DOHH2 (cell line): ENCODE data around the gene PNCK.

Experiments used
- H3F3A ChIP-seq: fragments of 200-600 bp; sonication (generic), shearing (Covaris generic); 2 replicates; pipeline ENCODE4 v1.6.0; 2016; ENCODE audit warnings: antibody characterized with exemption, mild to moderate bottlenecking; ENCODE audit not compliant: control insufficient read depth, insufficient read depth
- H3K27ac ChIP-seq: fragments of 200-600 bp; sonication (generic); 2 replicates; pipeline ENCODE4 v1.5.1; 2014; ENCODE audit warnings: low read depth, mild to moderate bottlenecking, low read length, moderate library complexity
- H3K27me3 ChIP-seq: fragments of 200-600 bp; sonication (generic); 2 replicates; pipeline ENCODE4 v1.6.1; 2014; ENCODE audit warnings: mild to moderate bottlenecking, low read length, mixed read lengths; ENCODE audit not compliant: control insufficient read depth
- H3K36me3 ChIP-seq: fragments of 200-600 bp; sonication (generic); 2 replicates; pipeline ENCODE4 v1.6.1; 2014; ENCODE audit warnings: mild to moderate bottlenecking, low read length, moderate library complexity, mixed read lengths; ENCODE audit not compliant: control insufficient read depth
- H3K4me1 ChIP-seq: fragments of 200-600 bp; sonication (generic); 2 replicates; pipeline ENCODE4 v1.6.1; 2014; ENCODE audit warnings: mild to moderate bottlenecking, low read length, mixed read lengths; ENCODE audit not compliant: control insufficient read depth
- H3K4me2 ChIP-seq: fragments of 200-600 bp; sonication (generic); 2 replicates; pipeline ENCODE4 v1.6.0; 2014; ENCODE audit warnings: mild to moderate bottlenecking, low read length, moderate library complexity
- H3K4me3 ChIP-seq: fragments of 200-600 bp; sonication (generic); 2 replicates; pipeline ENCODE4 v1.5.1; 2014; ENCODE audit warnings: mild to moderate bottlenecking, low read length, mixed read lengths
- H3K79me2 ChIP-seq: fragments of 200-600 bp; sonication (generic); 2 replicates; pipeline ENCODE4 v1.6.1; 2014; ENCODE audit warnings: mild to moderate bottlenecking, low read length, mixed read lengths; ENCODE audit not compliant: control insufficient read depth
- H3K9me2 ChIP-seq: fragments of 200-600 bp; sonication (generic); replicated peaks from 2 replicates; pipeline ENCODE4 v1.6.1; 2014; ENCODE audit warnings: mild to moderate bottlenecking, low read length, mixed read lengths; ENCODE audit not compliant: control insufficient read depth
- H3K9me3 ChIP-seq: fragments of 200-600 bp; sonication (generic); 2 replicates; pipeline ENCODE4 v1.6.1; 2014; ENCODE audit warnings: antibody characterized with exemption, low read length, mixed read lengths; ENCODE audit not compliant: control insufficient read depth, insufficient read depth
- H4K20me1 ChIP-seq: fragments of 200-600 bp; sonication (generic); 2 replicates; pipeline ENCODE4 v1.6.0; 2014; ENCODE audit warnings: low read depth, mild to moderate bottlenecking, antibody characterized with exemption, low read length, moderate library complexity; ENCODE audit not compliant: control insufficient read depth, insufficient read depth
- CTCF ChIP-seq: fragments of 200-600 bp; sonication (generic); IDR thresholded peaks from one replicate; pipeline ENCODE4 v1.5.1; 2014; ENCODE audit warnings: antibody characterized with exemption, mild to moderate bottlenecking, low read depth, low read length; ENCODE audit not compliant: poor library complexity, severe bottlenecking
- EZH2phosphoT487 ChIP-seq: fragments of 200-600 bp; sonication (generic); IDR thresholded peaks from 2 replicates; pipeline ENCODE4 v1.6.1; 2017; ENCODE audit warnings: borderline replicate concordance, mild to moderate bottlenecking, antibody characterized with exemption, low read length, moderate library complexity, mixed read lengths

PNCK gene

GRCh38 chrX:153643431-153644351 is 29.9 kb downstream of the PNCK start:
- H3K4me3 ChIP-seq = no peak overlapping the region
- H3K27me3 ChIP-seq = peaks cover 28% of the 10 kb centered on the region
- no peaks in the 10 kb centered on the region for H3K9me3 ChIP-seq
- no peaks in the 10 kb centered on the region for H3K79me2 ChIP-seq
- H3K4me2 ChIP-seq = 0 out of 2 replicates have a peak overlapping the region, but pooled peaks have one; percentile 26
- H4K20me1 ChIP-seq = no peaks in the 10 kb centered on the region
- no peak overlapping the region for H3K27ac ChIP-seq
- no peak for TF ChIP-seq CTCF
- no peak for TF ChIP-seq EZH2phosphoT487
- H3K36me3 ChIP-seq = no peaks in the 10 kb centered on the region
- no peaks in the 10 kb centered on the region for H3K9me2 ChIP-seq
- H3K4me1 ChIP-seq = 0 out of 2 replicates have a peak, but pooled peaks cover 2% of the 10 kb centered on the region
- H3F3A ChIP-seq = no peaks in the 10 kb centered on the region

- Histone ChIP-seq H3K79me2 (no peaks in the 10 kb centered on the region), H3K36me3 (no peaks in the 10 kb centered on the region), H3K4me3 (no peak overlapping the region), H3F3A (no peaks in the 10 kb centered on the region), H3K9me2 (no peaks in the 10 kb centered on the region), H3K27me3 (peaks cover 28% of the 10 kb centered on the region), H3K27ac (no peak overlapping the region), H3K4me2 (no peak overlapping the region), H3K4me1 (0 out of 2 replicates have a peak, but pooled peaks cover 2% of the 10 kb centered on the region), H3K9me3 (no peaks in the 10 kb centered on the region), H4K20me1 (no peaks in the 10 kb centered on the region)
- no peak for TF ChIP-seq EZH2phosphoT487
- TF ChIP-seq CTCF = no peak
These were observed 30.8 kb downstream of the PNCK start for GRCh38 chrX:153642655-153643430.

GRCh38 chrX:153642051-153642654 is 31.5 kb downstream of the PNCK start:
- Histone ChIP-seq H3K9me2 (no peaks in the 10 kb centered on the region), H3K79me2 (no peaks in the 10 kb centered on the region), H3K27ac (no peak overlapping the region), H3F3A (no peaks in the 10 kb centered on the region), H3K27me3 (peaks cover 28% of the 10 kb centered on the region), H3K4me1 (0 out of 2 replicates have a peak, but pooled peaks cover 2% of the 10 kb centered on the region), H4K20me1 (no peaks in the 10 kb centered on the region), H3K9me3 (no peaks in the 10 kb centered on the region), H3K4me3 (no peak overlapping the region), H3K36me3 (no peaks in the 10 kb centered on the region), H3K4me2 (no peak overlapping the region; the same call in 1 of the 2 replicates)
- no peak for TF ChIP-seq CTCF
- no peak for TF ChIP-seq EZH2phosphoT487
